H9 (cell line): ENCODE results near the gene ITGA8. TPM values are rescaled to one million over a fixed set of nuclear protein-coding genes. Genes with fewer than 3 reads are reported as not detected.

Experiments
- DNase-seq: peaks from one replicate; pipeline ENCODE4 v3.0.0-alpha.2; 2017
- H2AFZ ChIP-seq: one replicate; pipeline ENCODE4 v1.6.1; 2013; ENCODE audit warnings: mild to moderate bottlenecking, low read length, control low read depth, moderate library complexity
- H2AK5ac ChIP-seq: 2 replicates; pipeline ENCODE4 v1.6.1; 2013; ENCODE audit warnings: low read length, control low read depth, mixed read lengths; ENCODE audit not compliant: insufficient read length
- H2BK120ac ChIP-seq: one replicate; pipeline ENCODE4 v1.6.1; 2013; ENCODE audit warnings: low read depth, mild to moderate bottlenecking, low read length, control low read depth, inconsistent platforms; ENCODE audit not compliant: poor library complexity, severe bottlenecking
- H2BK12ac ChIP-seq: 2 replicates; pipeline ENCODE4 v1.6.1; 2013; ENCODE audit warnings: low read length, control low read depth, mixed read lengths, low read depth; ENCODE audit not compliant: insufficient read length
- H2BK15ac ChIP-seq: 2 replicates; pipeline ENCODE4 v1.6.1; 2013; ENCODE audit warnings: low read depth, low read length, control low read depth
- H2BK20ac ChIP-seq: one replicate; pipeline ENCODE4 v1.6.1; 2013; ENCODE audit warnings: low read depth, mild to moderate bottlenecking, low read length, control low read depth, inconsistent platforms; ENCODE audit not compliant: poor library complexity, severe bottlenecking
- H2BK5ac ChIP-seq: 2 replicates; pipeline ENCODE4 v1.6.1; 2013; ENCODE audit warnings: low read length, control low read depth, mixed read lengths; ENCODE audit not compliant: insufficient read length
- H3K14ac ChIP-seq: 2 replicates; pipeline ENCODE4 v1.6.1; 2013; ENCODE audit warnings: low read length, control low read depth; ENCODE audit not compliant: insufficient read depth
- H3K18ac ChIP-seq: 2 replicates; pipeline ENCODE4 v1.6.1; 2013; ENCODE audit warnings: low read depth, mild to moderate bottlenecking, mixed read lengths, low read length, control low read depth; ENCODE audit not compliant: insufficient read length
- H3K23ac ChIP-seq: 2 replicates; pipeline ENCODE4 v1.6.1; 2013; ENCODE audit warnings: low read length, control low read depth, mixed read lengths, low read depth; ENCODE audit not compliant: insufficient read length
- H3K23me2 ChIP-seq: 2 replicates; pipeline ENCODE4 v1.6.1; 2013; ENCODE audit warnings: low read depth, mild to moderate bottlenecking, mixed read lengths, low read length, control low read depth; ENCODE audit not compliant: insufficient read length, poor library complexity, severe bottlenecking
- H3K27ac ChIP-seq: 2 replicates; pipeline ENCODE4 v1.5.1; 2013; ENCODE audit warnings: low read length, control low read depth, mixed read lengths, low read depth; ENCODE audit not compliant: insufficient read length
- H3K27me3 ChIP-seq: 2 replicates; pipeline ENCODE4 v1.6.1; 2013; ENCODE audit warnings: low read length, control low read depth, inconsistent platforms; ENCODE audit not compliant: insufficient read depth
- H3K4ac ChIP-seq: 2 replicates; pipeline ENCODE4 v1.6.1; 2013; ENCODE audit warnings: low read depth, mild to moderate bottlenecking, control low read depth, inconsistent platforms, low read length, moderate library complexity
- H3K4me1 ChIP-seq: 2 replicates; pipeline ENCODE4 v1.6.1; 2013; ENCODE audit warnings: low read length, control low read depth, inconsistent platforms; ENCODE audit not compliant: insufficient read depth
- H3K4me2 ChIP-seq: 2 replicates; pipeline ENCODE4 v1.6.1; 2013; ENCODE audit warnings: low read length, control low read depth, mixed read lengths; ENCODE audit not compliant: insufficient read length, insufficient read depth
- H3K56ac ChIP-seq: 2 replicates; pipeline ENCODE4 v1.6.1; 2013; ENCODE audit warnings: low read depth, mild to moderate bottlenecking, mixed read lengths, low read length, control low read depth; ENCODE audit not compliant: insufficient read length
- H3K79me1 ChIP-seq: 2 replicates; pipeline ENCODE4 v1.6.1; 2013; ENCODE audit warnings: low read depth, mild to moderate bottlenecking, moderate library complexity, low read length, control low read depth, inconsistent platforms; ENCODE audit not compliant: insufficient read depth, poor library complexity, severe bottlenecking
- H3K79me2 ChIP-seq: 2 replicates; pipeline ENCODE4 v1.6.1; 2013; ENCODE audit warnings: low read length, control low read depth, inconsistent platforms; ENCODE audit not compliant: insufficient read depth
- H3K9ac ChIP-seq: 2 replicates; pipeline ENCODE4 v1.6.1; 2013; ENCODE audit warnings: low read length, control low read depth, mixed read lengths; ENCODE audit not compliant: insufficient read length; ENCODE audit errors: extremely low read depth
- H3K9me3 ChIP-seq: one replicate; pipeline ENCODE4 v1.6.1; 2013; ENCODE audit warnings: low read depth, low read length, inconsistent platforms; ENCODE audit not compliant: control insufficient read depth
- H3T11ph ChIP-seq: one replicate; pipeline ENCODE4 v1.6.1; 2013; ENCODE audit warnings: mild to moderate bottlenecking, low read length, control low read depth, inconsistent platforms
- H4K20me1 ChIP-seq: one replicate; pipeline ENCODE4 v1.6.1; 2013; ENCODE audit not compliant: control insufficient read depth, insufficient read length, insufficient read depth
- H4K5ac ChIP-seq: 2 replicates; pipeline ENCODE4 v1.6.1; 2013; ENCODE audit warnings: low read depth, mild to moderate bottlenecking, mixed read lengths, low read length, control low read depth; ENCODE audit not compliant: insufficient read length
- H4K8ac ChIP-seq: replicated peaks from 2 replicates; pipeline ENCODE4 v1.6.1; 2013; ENCODE audit warnings: low read length, control low read depth, mixed read lengths, low read depth; ENCODE audit not compliant: insufficient read length
- H4K91ac ChIP-seq: 2 replicates; pipeline ENCODE4 v1.6.1; 2013; ENCODE audit warnings: low read depth, mild to moderate bottlenecking, moderate library complexity, mixed read lengths, low read length, control low read depth; ENCODE audit not compliant: insufficient read length
- H3K27ac Mint-ChIP-seq, 3 experiments: 2 replicates in 2 of 3; 3 replicates in 1 of 3; pipeline ENCODE4 v1.8.0; 2020 to 2021; ENCODE audit warnings: mixed read lengths in 3 of 3, mild to moderate bottlenecking in 1 of 3, moderate library complexity in 1 of 3
- H3K27me3 Mint-ChIP-seq: 2 replicates; pipeline ENCODE4 v1.8.0; 2021; ENCODE audit warnings: low read depth, mild to moderate bottlenecking, moderate library complexity, mixed read lengths
- H3K36me3 Mint-ChIP-seq, 3 experiments: 2 replicates in 2 of 3; 3 replicates in 1 of 3; pipeline ENCODE4 v1.8.0; 2020 to 2021; ENCODE audit warnings: low read depth in 3 of 3, mixed read lengths in 3 of 3; ENCODE audit not compliant: insufficient read depth in 1 of 3
- H3K4me1 Mint-ChIP-seq, 2 experiments: 2 replicates each; pipeline ENCODE4 v1.8.0; 2020; ENCODE audit warnings: mixed read lengths in 2 of 2
- H3K4me3 Mint-ChIP-seq, 2 experiments: 2 replicates in 1 of 2; 3 replicates in 1 of 2; pipeline ENCODE4 v1.8.0; 2020 to 2021; ENCODE audit warnings: mild to moderate bottlenecking in 2 of 2, mixed read lengths in 2 of 2, moderate library complexity in 1 of 2
- H3K9me3 Mint-ChIP-seq, 2 experiments: 2 replicates in 1 of 2; 3 replicates in 1 of 2; pipeline ENCODE4 v1.8.0; 2020; ENCODE audit warnings: mild to moderate bottlenecking in 2 of 2, mixed read lengths in 2 of 2, moderate library complexity in 1 of 2
- CTCF ChIP-seq: fragments of 200-600 bp; sonication (generic); conservative IDR thresholded peaks from 3 replicates; pipeline ENCODE4 v1.8.0; 2021; ENCODE audit warnings: antibody characterized with exemption, mild to moderate bottlenecking
- WGBS: extraction: QIAGEN DNeasy Blood & Tissue Kit; methylation state at CpG from one replicate; pipeline ENCODE4 v1.1.7; 2013; ENCODE audit warnings: missing lambda C conversion rate, low lambda C conversion rate, mixed read lengths; ENCODE audit not compliant: insufficient read length; ENCODE audit errors: extremely low coverage; 5-methylcytosine and 5-hydroxymethylcytosine counted together
- total RNA-seq: library from RNA; stranded (reverse); gene quantifications from 2 replicates; pipeline ENCODE4 v1.2.1, GENCODE V29; 2021

The ITGA8 gene
- total RNA-seq, 1 experiment from 2014 or later = not detected

GRCh38 chr10:15738270-15738925 is 18.7 kb upstream of the ITGA8 start:
- Histone ChIP-seq H3K4ac (no peak overlapping the region), H2BK15ac (no peak overlapping the region), H3K14ac (no peak overlapping the region), H4K5ac (no peak overlapping the region), H3K56ac (no peak overlapping the region), H2BK20ac (no peak overlapping the region), H3K9ac (no peak overlapping the region), H3K4me2 (no peak overlapping the region), H3K79me2 (no peaks in the 10 kb centered on the region), H3K9me3 (no peaks in the 10 kb centered on the region), H2BK12ac (no peak overlapping the region), H2AK5ac (no peak overlapping the region), H3K18ac (no peak overlapping the region), H3K79me1 (no peaks in the 10 kb centered on the region), H3K4me1 (no peaks in the 10 kb centered on the region), H4K20me1 (no peaks in the 10 kb centered on the region), H3K23me2 (no peaks in the 10 kb centered on the region), H2BK5ac (no peak overlapping the region), H4K8ac (no peak overlapping the region), H2BK120ac (no peak overlapping the region), H3K27ac (no peak overlapping the region), H3K27me3 (no peaks in the 10 kb centered on the region), H4K91ac (no peak overlapping the region), H3T11ph (no peak overlapping the region), H2AFZ (no peak overlapping the region), H3K23ac (no peak overlapping the region)
- no CpG with 5 or more reads among the region's 10 CpGs for WGBS
- Mint-ChIP-seq H3K27me3 (peaks cover 8% of the 10 kb centered on the region), H3K27ac (no peak overlapping the region), H3K9me3 (peaks cover 4 to 5% of the 10 kb centered on the region in 2 experiments; a peak in 4 of 5 replicates), H3K36me3 (peaks cover 0 to 7% (median 3%) of the 10 kb centered on the region in 3 experiments; a peak in 3 of 7 replicates), H3K4me1 (peaks cover 11 to 16% of the 10 kb centered on the region in 2 experiments), H3K4me3 (no peak overlapping the region)
- no peak for DNase-seq
- no peak for TF ChIP-seq CTCF
